ENCODE data around the gene YRDC. TPM values are rescaled to one million over a fixed set of nuclear protein-coding genes. Genes with fewer than 3 reads are reported as not detected.

Gene YRDC
- total and polyA plus RNA-seq, 4 donors: 4.4 to 9.8 (median 9.4) TPM

GRCh38 chr1:37807220-37807554 lies 821 bp downstream of the YRDC start:
- peaks cover 6 to 24% (median 20%) of the 10 kb centered on the region in 4 donors for H3K4me1 ChIP-seq (ENCODE audit: control insufficient read depth in 4 of 4, insufficient read depth in 4 of 4, low read length in 3 of 4)
- peaks cover 12 to 39% (median 31%) of the 10 kb centered on the region in 4 donors for H3K36me3 ChIP-seq (ENCODE audit: control insufficient read depth in 4 of 4, insufficient read depth in 3 of 4, low read depth in 1 of 4, low read length in 3 of 4)
- H3K4me3 ChIP-seq (ENCODE audit: low read depth in 1 of 3, low read length in 3 of 3): peak overlapping the region; percentile 61 to 90 (median 86)
- no peaks in the 10 kb centered on the region for H3K27me3 ChIP-seq (ENCODE audit: control insufficient read depth in 4 of 4, insufficient read depth in 4 of 4, low read length in 3 of 4)
- DNase-seq (ENCODE audit: low spot score): peak; percentile 52
- H3K9ac ChIP-seq (ENCODE audit: low read depth in 1 of 2, low read length in 2 of 2): peak overlapping the region; percentile 47 to 94
- no peak for TF ChIP-seq FOXA2 (IDR thresholded peaks at IDR 0.05)
- TF ChIP-seq HNF4G (IDR thresholded peaks at IDR 0.05): no peak
- no peak for TF ChIP-seq RAD21 (IDR thresholded peaks at IDR 0.05)
- no peak for TF ChIP-seq GABPA (IDR thresholded peaks at IDR 0.05 in 1 of 2, conservative IDR thresholded peaks at IDR 0.05 in 1 of 2)
- no peak for TF ChIP-seq REST (IDR thresholded peaks at IDR 0.05)
- TF ChIP-seq NR2F2 (IDR thresholded peaks at IDR 0.05): no peak
- no peak for TF ChIP-seq ATF3 (IDR thresholded peaks at IDR 0.05)
- TF ChIP-seq CTCF (IDR thresholded peaks at IDR 0.05; ENCODE audit: low read depth, low read length, missing input control): no peak
- no peak for TF ChIP-seq HNF4A (conservative IDR thresholded peaks at IDR 0.05)
- no peak for TF ChIP-seq JUND (IDR thresholded peaks at IDR 0.05)
- TF ChIP-seq SP1 (IDR thresholded peaks at IDR 0.05): no peak
- TF ChIP-seq ZBTB33 (IDR thresholded peaks at IDR 0.05): no peak
- H3K9me3 ChIP-seq (ENCODE audit: control insufficient read depth in 4 of 4, low read length in 3 of 4): no peaks in the 10 kb centered on the region
- WGBS: 19% methylated on average over 9 of the region's 9 CpGs
- H3K27ac ChIP-seq (ENCODE audit: low read depth in 1 of 2, low read length in 2 of 2): peak overlapping the region; percentile 42 to 75

- H3K4me3 ChIP-seq (ENCODE audit: low read depth in 1 of 3, low read length in 3 of 3): no peak overlapping the region
- H3K4me1 ChIP-seq (ENCODE audit: control insufficient read depth in 4 of 4, insufficient read depth in 4 of 4, low read length in 3 of 4): peaks cover 0 to 9% (median 8%) of the 10 kb centered on the region in 4 donors
- no peaks in the 10 kb centered on the region for H3K9me3 ChIP-seq (ENCODE audit: control insufficient read depth in 4 of 4, low read length in 3 of 4)
- H3K9ac ChIP-seq (ENCODE audit: low read depth in 1 of 2, low read length in 2 of 2): no peak overlapping the region
- peaks cover 13 to 61% (median 40%) of the 10 kb centered on the region in 4 donors for H3K36me3 ChIP-seq (ENCODE audit: control insufficient read depth in 4 of 4, insufficient read depth in 3 of 4, low read depth in 1 of 4, low read length in 3 of 4)
- WGBS: 93% methylated on average over 1 of the region's 1 CpG
- H3K27me3 ChIP-seq (ENCODE audit: control insufficient read depth in 4 of 4, insufficient read depth in 4 of 4, low read length in 3 of 4): no peaks in the 10 kb centered on the region
- no peak for TF ChIP-seq RAD21 (IDR thresholded peaks at IDR 0.05)
- TF ChIP-seq NR2F2 (IDR thresholded peaks at IDR 0.05): no peak
- no peak for TF ChIP-seq GABPA (IDR thresholded peaks at IDR 0.05 in 1 of 2, conservative IDR thresholded peaks at IDR 0.05 in 1 of 2)
- TF ChIP-seq RXRA (IDR thresholded peaks at IDR 0.05): no peak
- TF ChIP-seq EGR1 (IDR thresholded peaks at IDR 0.05; ENCODE audit: low read depth in 2 of 2): no peak
- TF ChIP-seq JUND (IDR thresholded peaks at IDR 0.05): no peak
- TF ChIP-seq TAF1 (conservative IDR thresholded peaks at IDR 0.05): no peak
- no peak for TF ChIP-seq CTCF (IDR thresholded peaks at IDR 0.05; ENCODE audit: low read depth, low read length, missing input control)
- no peak for TF ChIP-seq YY1 (IDR thresholded peaks at IDR 0.05)
- TF ChIP-seq REST (IDR thresholded peaks at IDR 0.05): no peak
- no peak overlapping the region for H3K27ac ChIP-seq (ENCODE audit: low read depth in 1 of 2, low read length in 2 of 2)
- no peak for DNase-seq (ENCODE audit: low spot score)
Observed at GRCh38 chr1:37802439-37802838, 5.6 kb downstream of the YRDC start.
